Subcutaneous adipose tissue (tissue), 4 donors: ENCODE measurements around the gene ZNF888. TPM values are rescaled to one million over a fixed set of nuclear protein-coding genes. Genes with fewer than 3 reads are reported as not detected.

ENCODE experiments used
- total RNA-seq, 4 donors: library from RNA; depleted of rRNA; stranded (reverse); fragments of >200 nt; gene quantifications; one replicate each; pipeline ENCODE4 v1.1.0, GENCODE V29; 2016
- TF ChIP-seq, protein P1 (sequence below): fragments of 450-650 bp; IDR thresholded peaks from one replicate; pipeline ENCODE4 v1.5.1; 2016; ENCODE audit warnings: low read depth, mild to moderate bottlenecking, control low read depth, antibody characterized with exemption, moderate library complexity

The ZNF888 gene
- total RNA-seq, 4 donors from 2014 or later, result 3.4 to 6.3 (median 4.9) TPM

DNA sequence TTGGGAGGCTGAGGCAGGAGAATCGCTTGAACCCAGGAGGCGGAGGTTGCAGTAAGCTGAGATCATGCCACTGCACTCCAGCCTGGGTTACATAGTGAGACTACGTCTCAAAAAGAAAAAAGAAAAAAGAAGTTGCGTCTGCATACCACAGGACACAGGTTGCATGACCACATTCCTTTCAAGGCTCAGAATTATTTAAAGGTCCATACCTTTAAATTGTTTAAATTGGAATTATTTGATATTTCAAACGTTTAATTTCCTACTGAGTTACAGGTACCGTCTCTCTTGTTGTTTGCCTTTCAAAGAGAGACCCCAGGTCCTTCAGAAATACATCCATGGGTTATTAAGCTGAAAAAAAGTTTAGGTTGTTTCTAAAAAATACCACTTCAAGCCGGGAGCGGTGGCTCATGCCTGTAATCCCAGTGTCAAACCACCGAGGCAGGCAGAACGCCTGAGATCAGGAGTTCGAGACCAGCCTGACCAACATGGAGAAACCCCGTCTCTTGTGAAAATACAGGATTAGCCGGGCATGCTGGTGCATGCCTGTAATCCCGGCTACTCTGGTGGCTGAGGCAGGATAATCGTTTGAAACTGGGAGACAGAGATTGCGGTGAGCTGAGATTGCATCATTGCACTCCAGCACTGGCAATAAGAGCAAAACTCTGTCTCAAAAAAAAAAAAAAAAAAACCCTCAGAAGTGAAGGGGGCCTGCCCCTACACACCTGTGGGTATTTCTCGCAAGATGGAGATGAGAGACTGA, 20.8 kb upstream of the ZNF888 start:
- TF ChIP-seq, protein P1, sequence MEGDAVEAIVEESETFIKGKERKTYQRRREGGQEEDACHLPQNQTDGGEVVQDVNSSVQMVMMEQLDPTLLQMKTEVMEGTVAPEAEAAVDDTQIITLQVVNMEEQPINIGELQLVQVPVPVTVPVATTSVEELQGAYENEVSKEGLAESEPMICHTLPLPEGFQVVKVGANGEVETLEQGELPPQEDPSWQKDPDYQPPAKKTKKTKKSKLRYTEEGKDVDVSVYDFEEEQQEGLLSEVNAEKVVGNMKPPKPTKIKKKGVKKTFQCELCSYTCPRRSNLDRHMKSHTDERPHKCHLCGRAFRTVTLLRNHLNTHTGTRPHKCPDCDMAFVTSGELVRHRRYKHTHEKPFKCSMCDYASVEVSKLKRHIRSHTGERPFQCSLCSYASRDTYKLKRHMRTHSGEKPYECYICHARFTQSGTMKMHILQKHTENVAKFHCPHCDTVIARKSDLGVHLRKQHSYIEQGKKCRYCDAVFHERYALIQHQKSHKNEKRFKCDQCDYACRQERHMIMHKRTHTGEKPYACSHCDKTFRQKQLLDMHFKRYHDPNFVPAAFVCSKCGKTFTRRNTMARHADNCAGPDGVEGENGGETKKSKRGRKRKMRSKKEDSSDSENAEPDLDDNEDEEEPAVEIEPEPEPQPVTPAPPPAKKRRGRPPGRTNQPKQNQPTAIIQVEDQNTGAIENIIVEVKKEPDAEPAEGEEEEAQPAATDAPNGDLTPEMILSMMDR, result no peak

DNA sequence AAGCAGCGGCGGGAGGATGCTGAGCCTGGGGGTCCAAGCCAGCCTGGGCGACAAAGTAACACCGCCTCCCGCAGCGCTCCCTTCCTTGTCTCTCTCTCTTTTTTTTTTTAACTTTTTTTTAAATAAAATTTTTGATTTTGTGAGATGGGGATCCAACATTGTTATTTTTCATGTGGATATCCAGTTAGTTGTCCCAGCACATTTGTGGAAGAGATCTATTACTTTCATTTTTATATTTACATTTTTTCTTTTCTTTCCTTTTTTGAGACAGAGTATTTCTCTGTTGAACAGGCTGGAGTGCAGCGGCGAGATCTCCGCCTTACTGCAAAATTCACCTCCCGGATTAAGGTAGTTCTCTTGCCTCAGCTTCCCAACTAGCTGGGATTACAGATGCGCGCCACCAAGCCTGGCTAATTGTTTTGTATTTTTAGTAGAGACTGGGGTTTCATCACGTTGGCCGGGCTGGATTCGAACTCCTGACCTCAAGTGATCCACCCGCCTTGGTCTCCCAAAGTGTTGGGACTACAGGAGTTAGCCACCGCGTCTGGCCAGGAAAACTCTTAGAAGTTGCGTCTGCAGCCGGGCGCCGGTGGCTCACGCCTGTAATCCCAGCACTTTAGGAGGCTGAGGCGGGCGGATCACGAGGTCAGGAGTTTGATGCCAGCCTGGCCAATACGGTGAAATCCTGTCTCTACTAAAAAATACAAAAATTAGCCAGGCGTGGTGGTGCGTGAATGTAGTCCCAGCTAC, 20.1 kb upstream of the ZNF888 start:
- TF ChIP-seq, protein P1, result no peak

DNA sequence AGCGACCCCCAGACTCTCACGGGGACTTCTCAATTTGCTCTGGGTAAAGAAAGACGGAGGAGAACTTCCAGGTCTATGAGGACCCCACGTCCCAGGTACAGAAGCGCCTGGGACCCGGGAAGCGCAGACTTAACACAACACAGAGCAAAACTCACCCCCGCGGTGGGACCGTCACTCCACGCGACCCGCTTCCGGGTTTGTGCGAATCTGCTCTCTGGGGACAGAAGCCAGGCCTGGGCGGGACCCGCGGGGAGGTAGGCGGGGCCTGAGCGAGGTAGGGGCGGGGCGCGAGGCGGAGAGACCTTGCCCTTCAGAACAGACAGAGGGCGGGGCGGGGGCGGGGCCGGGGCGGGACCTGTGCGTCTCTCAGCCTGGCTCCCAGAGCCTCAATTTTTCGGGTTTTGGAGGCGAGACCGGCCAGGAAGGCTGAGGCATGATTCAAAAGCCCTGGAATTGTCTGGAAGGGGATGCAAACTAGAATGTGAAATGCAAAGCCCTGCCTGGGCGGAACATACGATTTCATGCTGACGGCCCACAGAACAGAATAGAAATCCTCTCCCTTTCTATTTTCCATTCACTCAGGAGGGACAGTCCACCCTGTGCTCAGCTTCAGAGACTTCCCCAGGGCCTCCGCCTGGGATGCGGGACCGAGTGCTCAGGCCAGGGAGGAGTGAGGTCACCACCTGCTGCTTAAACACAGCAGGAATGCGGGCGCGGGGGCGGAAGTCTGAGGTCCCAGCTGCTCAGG, 19.3 kb upstream of the ZNF888 start:
- TF ChIP-seq, protein P1, result no peak

GRCh38 chr19:52941941-52942385, 18.7 kb upstream of the ZNF888 start:
- TF ChIP-seq, protein P1, result no peak

GRCh38 chr19:52938761-52939160, 15.5 kb upstream of the ZNF888 start:
- TF ChIP-seq, protein P1, result no peak

DNA sequence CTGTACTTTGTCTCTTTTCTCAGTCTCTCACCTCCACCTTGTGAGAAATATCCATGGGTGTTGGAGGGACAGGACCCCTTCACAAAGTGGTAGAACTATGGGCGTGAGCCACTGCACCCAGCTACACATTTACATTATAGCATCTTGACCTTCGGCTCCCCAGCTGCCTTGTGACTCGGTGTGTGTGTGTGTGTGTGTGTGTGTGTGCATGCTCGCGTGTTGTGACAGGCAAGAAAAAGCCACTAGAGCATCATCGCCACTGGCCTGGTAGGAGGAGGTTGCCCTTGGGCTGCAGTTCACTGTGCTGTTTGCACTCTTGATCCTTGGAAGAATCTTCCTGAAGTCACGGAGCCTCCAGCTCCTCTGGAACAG, 13.7 kb upstream of the ZNF888 start:
- TF ChIP-seq, protein P1, result no peak
